Stimulated activated CD4-positive, alpha-beta T cell treated with anti-CD3 and anti-CD28 coated beads, Interleukin-4, amount 100 ng/mL, for 48 hours (primary cell): ENCODE data around the gene SMOC2.

ENCODE experiments used
- DNase-seq, 2 donors: peaks; one replicate each; pipeline ENCODE4 v3.0.0-alpha.2; 2020; ENCODE audit warnings: low read depth in 2 of 2

The SMOC2 gene

GRCh38 chr6:168415098-168415992 lies 25.6 kb upstream of the SMOC2 start:
- no peak for DNase-seq

- DNase-seq, result no peak
These were observed 24.9 kb upstream of the SMOC2 start for GRCh38 chr6:168415993-168416530.

GRCh38 chr6:168416531-168416930 lies 24.5 kb upstream of the SMOC2 start:
- DNase-seq, result no peak

- DNase-seq, result no peak
These were observed 23.8 kb upstream of the SMOC2 start for GRCh38 chr6:168417191-168417590.

GRCh38 chr6:168417679-168418557 lies 23.1 kb upstream of the SMOC2 start:
- no peak for DNase-seq

- DNase-seq, result no peak
These were observed 22.3 kb upstream of the SMOC2 start for GRCh38 chr6:168418711-168419121.

- no peak for DNase-seq
These were observed 21.4 kb upstream of the SMOC2 start for GRCh38 chr6:168419569-168419968.

- no peak for DNase-seq
These were observed 20.9 kb upstream of the SMOC2 start for GRCh38 chr6:168420084-168420483.

- no peak for DNase-seq
These were observed 20.3 kb upstream of the SMOC2 start for GRCh38 chr6:168420706-168421105.

GRCh38 chr6:168427184-168427583 lies 13.8 kb upstream of the SMOC2 start:
- no peak for DNase-seq

GRCh38 chr6:168428052-168428826 lies 12.7 kb upstream of the SMOC2 start:
- DNase-seq, result no peak

GRCh38 chr6:168428863-168429262 lies 12.1 kb upstream of the SMOC2 start:
- no peak for DNase-seq

GRCh38 chr6:168432196-168432595 lies 8.8 kb upstream of the SMOC2 start:
- no peak for DNase-seq

- no peak for DNase-seq
These were observed 7.1 kb upstream of the SMOC2 start for GRCh38 chr6:168433898-168434297.

- DNase-seq, result no peak
These were observed 6.5 kb upstream of the SMOC2 start for GRCh38 chr6:168434505-168434904.

- no peak for DNase-seq
These were observed 3.2 kb upstream of the SMOC2 start for GRCh38 chr6:168437751-168438150.

GRCh38 chr6:168438783-168439520 lies 2.0 kb upstream of the SMOC2 start:
- no peak for DNase-seq

GRCh38 chr6:168439794-168440450 lies 1.1 kb upstream of the SMOC2 start:
- DNase-seq, result no peak

- no peak for DNase-seq
These were observed 729 bp downstream of the SMOC2 start for GRCh38 chr6:168441434-168442391.
